ENCODE results near the gene OR2K2.

GRCh38 chr9:111330124-111330523 lies at the start of gene OR2K2:
- no peak for TF ChIP-seq TAF1 (IDR thresholded peaks at IDR 0.05; ENCODE audit: borderline replicate concordance, low read depth, low read length)
- no peak for TF ChIP-seq POLR2A (IDR thresholded peaks at IDR 0.05; ENCODE audit: low read depth, low read length)
